Neural cell (in vitro differentiated cells): ENCODE data around the gene COL25A1. TPM values are rescaled to one million over a fixed set of nuclear protein-coding genes. Genes with fewer than 3 reads are reported as not detected.

Experiments
- H2AFZ ChIP-seq: fragments of 200-600, 300-800 bp; sonication (generic), shearing (Covaris generic); 2 replicates; pipeline ENCODE4 v1.6.0; 2014; ENCODE audit warnings: low read depth, mild to moderate bottlenecking, antibody characterized with exemption, low read length, moderate library complexity
- H3F3A ChIP-seq: fragments of 200-600 bp; shearing (Covaris generic); 2 replicates; pipeline ENCODE4 v1.6.1; 2016; ENCODE audit warnings: mild to moderate bottlenecking, moderate library complexity, mixed read lengths, antibody characterized with exemption, low read length; ENCODE audit not compliant: insufficient read depth, poor library complexity, severe bottlenecking
- H3K27ac ChIP-seq: fragments of 200-600, 300-800 bp; sonication (generic), shearing (Covaris generic); 2 replicates; pipeline ENCODE4 v1.5.1; 2014; ENCODE audit warnings: mild to moderate bottlenecking, low read length, moderate library complexity
- H3K27me3 ChIP-seq: fragments of 300-800, 200-600 bp; sonication (generic), shearing (Covaris generic); 2 replicates; pipeline ENCODE4 v1.6.0; 2014; ENCODE audit warnings: mild to moderate bottlenecking, low read depth, low read length, moderate library complexity; ENCODE audit not compliant: insufficient read depth
- H3K36me3 ChIP-seq: fragments of 300-800, 200-600 bp; sonication (generic), shearing (Covaris generic); 2 replicates; pipeline ENCODE4 v1.5.1; 2014; ENCODE audit warnings: mild to moderate bottlenecking, antibody characterized with exemption, low read length, moderate library complexity; ENCODE audit not compliant: insufficient read depth
- H3K4me2 ChIP-seq: fragments of 300-800, 200-600 bp; sonication (generic), shearing (Covaris generic); 2 replicates; pipeline ENCODE4 v1.6.0; 2014; ENCODE audit warnings: mild to moderate bottlenecking, low read length
- H3K4me3 ChIP-seq: fragments of 300-800, 200-600 bp; sonication (generic), shearing (Covaris generic); 2 replicates; pipeline ENCODE4 v1.5.1; 2014; ENCODE audit warnings: mild to moderate bottlenecking, low read length, moderate library complexity
- H3K79me2 ChIP-seq: fragments of 200-600 bp; shearing (Covaris generic); replicated peaks from 2 replicates; pipeline ENCODE4 v1.6.0; 2014; ENCODE audit warnings: mild to moderate bottlenecking, low read length, moderate library complexity; ENCODE audit not compliant: insufficient read depth
- H3K9ac ChIP-seq: fragments of 300-800, 200-600 bp; sonication (generic), shearing (Covaris generic); 2 replicates; pipeline ENCODE4 v1.6.1; 2016; ENCODE audit warnings: mild to moderate bottlenecking, low read length, mixed read lengths
- H3K9me2 ChIP-seq: fragments of 200-600 bp; shearing (Covaris generic); 2 replicates; pipeline ENCODE4 v1.6.1; 2016; ENCODE audit warnings: mild to moderate bottlenecking, low read length, mixed read lengths; ENCODE audit not compliant: insufficient read depth
- H3K9me3 ChIP-seq: fragments of 200-600, 300-800 bp; sonication (generic), shearing (Covaris generic); 2 replicates; pipeline ENCODE4 v1.6.1; 2016; ENCODE audit warnings: mild to moderate bottlenecking, mixed run types, low read length, moderate library complexity, mixed read lengths
- H4K20me1 ChIP-seq: fragments of 200-600 bp; shearing (Covaris generic); 2 replicates; pipeline ENCODE4 v1.6.1; 2016; ENCODE audit warnings: mild to moderate bottlenecking, mixed run types; ENCODE audit not compliant: insufficient read depth
- CTCF ChIP-seq: fragments of 450-650 bp; IDR thresholded peaks from 2 replicates; pipeline ENCODE4 v1.5.1; 2014; ENCODE audit warnings: antibody characterized with exemption, mild to moderate bottlenecking, moderate library complexity; ENCODE audit not compliant: poor library complexity, severe bottlenecking
- EP300 ChIP-seq: fragments of 450-650 bp; conservative IDR thresholded peaks from 2 replicates; pipeline ENCODE4 v1.6.1; 2014; ENCODE audit warnings: antibody characterized with exemption, mild to moderate bottlenecking, moderate library complexity; ENCODE audit not compliant: poor library complexity, severe bottlenecking
- EZH2 ChIP-seq: fragments of 200-600, 300-800 bp; shearing (Covaris generic), sonication (generic); IDR thresholded peaks from 2 replicates; pipeline ENCODE4 v1.6.1; 2014; ENCODE audit warnings: antibody characterized with exemption, low read length, borderline replicate concordance, mild to moderate bottlenecking; ENCODE audit not compliant: insufficient read depth, poor library complexity, severe bottlenecking
- MXI1 ChIP-seq: fragments of 450-650 bp; conservative IDR thresholded peaks from 2 replicates; pipeline ENCODE4 v1.6.1; 2014; ENCODE audit warnings: antibody characterized with exemption, mild to moderate bottlenecking; ENCODE audit not compliant: poor library complexity, severe bottlenecking
- POLR2AphosphoS5 ChIP-seq: IDR thresholded peaks from 2 replicates; pipeline ENCODE4 v1.6.1; 2012
- RAD21 ChIP-seq: fragments of 450-650 bp; conservative IDR thresholded peaks from 2 replicates; pipeline ENCODE4 v1.6.1; 2014; ENCODE audit warnings: antibody characterized with exemption, mild to moderate bottlenecking, moderate library complexity
- REST ChIP-seq: IDR thresholded peaks from 2 replicates; pipeline ENCODE4 v1.6.1; 2012; ENCODE audit warnings: borderline replicate concordance
- SMC3 ChIP-seq: fragments of 450-650 bp; conservative IDR thresholded peaks from 2 replicates; pipeline ENCODE4 v1.6.1; 2014; ENCODE audit warnings: antibody characterized with exemption, mild to moderate bottlenecking, moderate library complexity; ENCODE audit not compliant: poor library complexity
- TAF1 ChIP-seq: IDR thresholded peaks from 2 replicates; pipeline ENCODE4 v1.6.1; 2012; ENCODE audit warnings: low read depth
- polyA plus RNA-seq: library from polyadenylated mRNA; depleted of rRNA; stranded (reverse); fragments of >200 nt; gene quantifications from 2 replicates; pipeline ENCODE4 v1.2.3, GENCODE V29; 2014

COL25A1 gene
- polyA plus RNA-seq, 1 donor from 2014 or later = 32.3 TPM

- Histone ChIP-seq H3K4me2 (no peak overlapping the region), H3K27ac (no peak overlapping the region), H4K20me1 (no peaks in the 10 kb centered on the region), H2AFZ (no peak overlapping the region), H3K79me2 (no peaks in the 10 kb centered on the region), H3K4me3 (no peak overlapping the region), H3F3A (no peaks in the 10 kb centered on the region), H3K27me3 (no peaks in the 10 kb centered on the region), H3K9me2 (no peaks in the 10 kb centered on the region), H3K9ac (no peak overlapping the region), H3K36me3 (no peaks in the 10 kb centered on the region), H3K9me3 (no peaks in the 10 kb centered on the region)
- no peak for TF ChIP-seq CTCF
These were observed 275.4 kb downstream of the COL25A1 start for GRCh38 chr4:109027016-109027500.

GRCh38 chr4:109026588-109026987, 275.9 kb downstream of the COL25A1 start:
- H3K4me2 ChIP-seq = no peak overlapping the region
- no peaks in the 10 kb centered on the region for H3K9me2 ChIP-seq
- no peaks in the 10 kb centered on the region for H3K9me3 ChIP-seq
- no peaks in the 10 kb centered on the region for H3F3A ChIP-seq
- no peak for TF ChIP-seq TAF1
- H3K27me3 ChIP-seq = no peaks in the 10 kb centered on the region
- no peaks in the 10 kb centered on the region for H3K79me2 ChIP-seq
- no peak overlapping the region for H2AFZ ChIP-seq
- no peaks in the 10 kb centered on the region for H4K20me1 ChIP-seq
- no peak overlapping the region for H3K27ac ChIP-seq
- no peaks in the 10 kb centered on the region for H3K36me3 ChIP-seq
- H3K9ac ChIP-seq = no peak overlapping the region
- no peak overlapping the region for H3K4me3 ChIP-seq

GRCh38 chr4:109025471-109026076, 276.9 kb downstream of the COL25A1 start:
- H3K79me2 ChIP-seq = no peaks in the 10 kb centered on the region
- no peaks in the 10 kb centered on the region for H3K27me3 ChIP-seq
- no peak overlapping the region for H3K27ac ChIP-seq
- no peaks in the 10 kb centered on the region for H3F3A ChIP-seq
- no peak overlapping the region for H3K4me2 ChIP-seq
- no peaks in the 10 kb centered on the region for H3K36me3 ChIP-seq
- H2AFZ ChIP-seq = no peak overlapping the region
- H3K9me2 ChIP-seq = no peaks in the 10 kb centered on the region
- no peak overlapping the region for H3K9ac ChIP-seq
- H3K4me3 ChIP-seq = no peak overlapping the region
- TF ChIP-seq MXI1 (no peak), TAF1 (no peak), RAD21 (no peak), SMC3 (no peak), REST (no peak), CTCF (no peak), EZH2 (no peak), POLR2AphosphoS5 (no peak), EP300 (no peak)
- H3K9me3 ChIP-seq = no peaks in the 10 kb centered on the region
- no peaks in the 10 kb centered on the region for H4K20me1 ChIP-seq
